Measurements from ENCODE around the gene HSPA4. TPM values are rescaled to one million over a fixed set of nuclear protein-coding genes. Genes with fewer than 3 reads are reported as not detected.

The HSPA4 gene
- total RNA-seq, 1 experiment from 2014 or later, result 237 TPM

- H3K27me3 Mint-ChIP-seq (ENCODE audit: insufficient read depth, unreplicated experiment), result no peaks in the 10 kb centered on the region
- H3K36me3 Mint-ChIP-seq (ENCODE audit: insufficient read depth, unreplicated experiment), result no peaks in the 10 kb centered on the region
- intact Hi-C loops (cut with micrococcal nuclease; ENCODE audit: unreplicated experiment), result no loop called here
- H3K9me3 ChIP-seq, result no peaks in the 10 kb centered on the region
- no peaks in the 10 kb centered on the region for H3K4me1 Mint-ChIP-seq (ENCODE audit: low read depth, unreplicated experiment)
- H3K9me3 Mint-ChIP-seq (ENCODE audit: unreplicated experiment), result no peaks in the 10 kb centered on the region
- no peaks in the 10 kb centered on the region for H3K27me3 ChIP-seq (replicated peaks; ENCODE audit: control insufficient read depth, insufficient read depth, low read length)
- H3K36me3 ChIP-seq (ENCODE audit: control insufficient read depth, insufficient read depth, low read length), result no peaks in the 10 kb centered on the region
- no peak for TF ChIP-seq CTCF (IDR thresholded peaks at IDR 0.05; ENCODE audit: insufficient read depth in 1 of 2, low read depth in 1 of 2, low read length in 1 of 2, severe bottlenecking in 1 of 2, unreplicated experiment in 1 of 2)
- BruUV-seq (replicated peaks), result no TSS peak
- H3K4me3 ChIP-seq (ENCODE audit: low read depth, low read length), result no peak overlapping the region
- H3K27ac Mint-ChIP-seq (ENCODE audit: unreplicated experiment), result no peak overlapping the region
- POLR2A ChIA-PET, result no interaction called here
- H3K4me1 ChIP-seq, result no peaks in the 10 kb centered on the region
- CTCF ChIA-PET, result interaction anchor here (1.0 to 2.8 kb wide), 2 partner anchors 133 to 205 kb away, joined by 4 to 20 read pairs; no protein-coding TSS in a partner anchor
- H3K4me3 Mint-ChIP-seq (ENCODE audit: unreplicated experiment), result no peak overlapping the region
- no peak for DNase-seq
Measured at GRCh38 chr5:133114933-133115310, 63.1 kb downstream of the HSPA4 start.

GRCh38 chr5:133116601-133117000 lies 64.8 kb downstream of the HSPA4 start:
- Mint-ChIP-seq H3K4me1 (ENCODE audit: low read depth, unreplicated experiment) (no peaks in the 10 kb centered on the region), H3K4me3 (ENCODE audit: unreplicated experiment) (no peak overlapping the region), H3K27me3 (ENCODE audit: insufficient read depth, unreplicated experiment) (no peaks in the 10 kb centered on the region), H3K36me3 (ENCODE audit: insufficient read depth, unreplicated experiment) (no peaks in the 10 kb centered on the region), H3K27ac (ENCODE audit: unreplicated experiment) (no peak overlapping the region), H3K9me3 (ENCODE audit: unreplicated experiment) (no peaks in the 10 kb centered on the region)
- POLR2A ChIA-PET, result no interaction called here
- CTCF ChIA-PET, result interaction anchor here (0.7 to 1.0 kb wide), 3 partner anchors 74 to 131 kb away, joined by 3 to 4 read pairs (median 3); no protein-coding TSS in a partner anchor
- Histone ChIP-seq H3K36me3 (ENCODE audit: control insufficient read depth, insufficient read depth, low read length) (no peaks in the 10 kb centered on the region), H3K4me3 (ENCODE audit: low read depth, low read length) (no peak overlapping the region), H3K4me1 (no peaks in the 10 kb centered on the region), H3K27me3 (replicated peaks; ENCODE audit: control insufficient read depth, insufficient read depth, low read length) (no peaks in the 10 kb centered on the region), H3K9me3 (no peaks in the 10 kb centered on the region)
- no peak for TF ChIP-seq CTCF (IDR thresholded peaks at IDR 0.05; ENCODE audit: insufficient read depth in 1 of 2, low read depth in 1 of 2, low read length in 1 of 2, severe bottlenecking in 1 of 2, unreplicated experiment in 1 of 2)
- DNase-seq, result no peak
- intact Hi-C loops (cut with micrococcal nuclease; ENCODE audit: unreplicated experiment), result no loop called here
- no TSS peak for BruUV-seq (replicated peaks)

GRCh38 chr5:133117166-133117911 lies 65.5 kb downstream of the HSPA4 start:
- no peak for TF ChIP-seq CTCF (IDR thresholded peaks at IDR 0.05; ENCODE audit: insufficient read depth in 1 of 2, low read depth in 1 of 2, low read length in 1 of 2, severe bottlenecking in 1 of 2, unreplicated experiment in 1 of 2)
- CTCF ChIA-PET, result no interaction called here
- H3K36me3 ChIP-seq (ENCODE audit: control insufficient read depth, insufficient read depth, low read length), result no peaks in the 10 kb centered on the region

More at GRCh38 chr5:133117166-133117911, 65.5 kb downstream of the HSPA4 start:
- Histone ChIP-seq H3K4me1 (no peaks in the 10 kb centered on the region), H3K9me3 (no peaks in the 10 kb centered on the region), H3K4me3 (ENCODE audit: low read depth, low read length) (no peak overlapping the region), H3K27me3 (replicated peaks; ENCODE audit: control insufficient read depth, insufficient read depth, low read length) (no peaks in the 10 kb centered on the region)
- POLR2A ChIA-PET, result no interaction called here
- H3K9me3 Mint-ChIP-seq (ENCODE audit: unreplicated experiment), result no peaks in the 10 kb centered on the region
- H3K4me3 Mint-ChIP-seq (ENCODE audit: unreplicated experiment), result no peak overlapping the region
- intact Hi-C loops (cut with micrococcal nuclease; ENCODE audit: unreplicated experiment), result no loop called here
- no peak for DNase-seq
- H3K36me3 Mint-ChIP-seq (ENCODE audit: insufficient read depth, unreplicated experiment), result no peaks in the 10 kb centered on the region
- no TSS peak for BruUV-seq (replicated peaks)
- H3K27ac Mint-ChIP-seq (ENCODE audit: unreplicated experiment), result no peak overlapping the region
- no peaks in the 10 kb centered on the region for H3K4me1 Mint-ChIP-seq (ENCODE audit: low read depth, unreplicated experiment)
- no peaks in the 10 kb centered on the region for H3K27me3 Mint-ChIP-seq (ENCODE audit: insufficient read depth, unreplicated experiment)

Data from Caco-2 (cell line).